Endothelial cell of umbilical vein (primary cell): ENCODE results near the gene KCNIP3. TPM values are rescaled to one million over a fixed set of nuclear protein-coding genes. Genes with fewer than 3 reads are reported as not detected.

Experiments
- BruUV-seq: library from RNA; stranded (reverse); fragments of 400-500 nt; replicated peaks from 2 replicates; lab custom pipeline; 2021; lab: Mats Ljungman, UMichigan
- CTCF ChIA-PET: fragments of 300-600, 350-600 bp; sonication (Branson Sonifier 250); formaldehyde crosslinking; loops from one replicate; lab custom pipeline; 2021; ENCODE audit warnings: antibody characterized with exemption, inconsistent platforms; lab: Charles Lee
- POLR2A ChIA-PET: fragments of 300-600, 350-600 bp; sonication (Branson Sonifier 250); formaldehyde crosslinking; loops from one replicate; lab custom pipeline; 2021; ENCODE audit warnings: antibody characterized with exemption, inconsistent platforms; lab: Charles Lee
- DNase-seq: peaks from one replicate; pipeline ENCODE4 v3.0.0-alpha.2; 2011; ENCODE audit warnings: low read depth, low spot score
- FAIRE-seq: peaks from 2 replicates; lab custom pipeline; 2011; peaks lifted over from hg19 to GRCh38; lab: Jason Lieb, UNC
- H2AFZ ChIP-seq: 2 replicates; pipeline ENCODE4 v1.6.0; 2012; ENCODE audit warnings: low read depth, low read length, control low read depth, inconsistent platforms
- H3K27ac ChIP-seq: 2 replicates; pipeline ENCODE4 v1.5.1; 2011; ENCODE audit warnings: low read depth, mild to moderate bottlenecking, control low read depth, low read length, moderate library complexity; ENCODE audit not compliant: insufficient read depth
- H3K27me3 ChIP-seq, 2 experiments: 2 replicates each; pipeline versions ENCODE4 v1.6.0 to v1.6.1; 2011; ENCODE audit warnings: low read length in 2 of 2, mixed read lengths in 1 of 2; ENCODE audit not compliant: control insufficient read depth in 2 of 2, insufficient read depth in 2 of 2
- H3K36me3 ChIP-seq, 2 experiments: 2 replicates in 1 of 2; 3 replicates in 1 of 2; pipeline ENCODE4 v1.5.1; 2011; ENCODE audit warnings: low read length in 2 of 2, mild to moderate bottlenecking in 1 of 2, moderate library complexity in 1 of 2; ENCODE audit not compliant: control insufficient read depth in 2 of 2, insufficient read depth in 2 of 2; ENCODE audit errors: extremely low read depth in 1 of 2
- H3K4me1 ChIP-seq: 3 replicates; pipeline ENCODE4 v1.5.1; 2011; ENCODE audit warnings: mild to moderate bottlenecking, low read length; ENCODE audit not compliant: control insufficient read depth, insufficient read depth; ENCODE audit errors: extremely low read depth
- H3K4me2 ChIP-seq: 2 replicates; pipeline ENCODE4 v1.6.1; 2011; ENCODE audit warnings: low read length, control low read depth, mixed read lengths; ENCODE audit not compliant: insufficient read depth
- H3K4me3 ChIP-seq, 3 experiments: fragments of 200-600 bp in 1 of 3; sonication (generic), shearing (Covaris generic) in 1 of 3; replicated peaks in 1 of 3; 2 replicates each; pipeline ENCODE4 v1.5.1; 2011 to 2016; ENCODE audit warnings: control low read depth in 3 of 3, low read length in 3 of 3, mild to moderate bottlenecking in 2 of 3, inconsistent platforms in 1 of 3, low read depth in 1 of 3, moderate library complexity in 1 of 3; ENCODE audit not compliant: insufficient read depth in 1 of 3
- H3K79me2 ChIP-seq: 2 replicates; pipeline ENCODE4 v1.6.0; 2012; ENCODE audit warnings: low read length, inconsistent platforms; ENCODE audit not compliant: control insufficient read depth, insufficient read depth
- H3K9ac ChIP-seq: replicated peaks from 2 replicates; pipeline ENCODE3; 2011; ENCODE audit warnings: low read length, control low read depth; ENCODE audit not compliant: insufficient read depth; ENCODE audit errors: extremely low read depth
- H3K9me1 ChIP-seq: replicated peaks from 3 replicates; pipeline ENCODE4 v1.6.0; 2011; ENCODE audit warnings: mild to moderate bottlenecking, low read length; ENCODE audit not compliant: control insufficient read depth, insufficient read depth; ENCODE audit errors: extremely low read depth
- H3K9me3 ChIP-seq: replicated peaks from 2 replicates; pipeline ENCODE4 v1.5.1; 2012; ENCODE audit warnings: low read length, inconsistent platforms; ENCODE audit not compliant: control insufficient read depth, insufficient read depth
- H4K20me1 ChIP-seq: replicated peaks from 2 replicates; pipeline ENCODE3; 2011; ENCODE audit warnings: mild to moderate bottlenecking, low read length; ENCODE audit not compliant: control insufficient read depth, insufficient read depth; ENCODE audit errors: extremely low read depth
- EZH2 ChIP-seq: IDR thresholded peaks from 2 replicates; pipeline ENCODE4 v1.6.1; 2012; ENCODE audit warnings: borderline replicate concordance, low read depth, mild to moderate bottlenecking, moderate library complexity, low read length, inconsistent platforms; ENCODE audit not compliant: severe bottlenecking
- FOS ChIP-seq: IDR thresholded peaks from 2 replicates; pipeline ENCODE4 v1.6.1; 2011; ENCODE audit warnings: mild to moderate bottlenecking, low read length, moderate library complexity, borderline replicate concordance; ENCODE audit not compliant: insufficient read depth
- GATA2 ChIP-seq: IDR thresholded peaks from 2 replicates; pipeline ENCODE4 v1.7.0; 2011; ENCODE audit warnings: low read depth, mild to moderate bottlenecking, moderate library complexity, mixed read lengths, low read length; ENCODE audit not compliant: insufficient read length, insufficient read depth
- JUN ChIP-seq: IDR thresholded peaks from 2 replicates; pipeline ENCODE4 v1.6.1; 2011; ENCODE audit warnings: borderline replicate concordance, low read depth; ENCODE audit not compliant: insufficient read length, insufficient read depth
- MAX ChIP-seq: IDR thresholded peaks from 2 replicates; pipeline ENCODE4 v1.6.1; 2011; ENCODE audit not compliant: insufficient read depth, insufficient read length
- MYC ChIP-seq: IDR thresholded peaks from one replicate; pipeline ENCODE4 v1.6.1; 2011; ENCODE audit warnings: mild to moderate bottlenecking, low read depth, low read length
- POLR2A ChIP-seq: IDR thresholded peaks from 2 replicates; pipeline ENCODE4 v1.6.1; 2012; ENCODE audit warnings: low read depth, mild to moderate bottlenecking, control low read depth, low read length
- POLR2AphosphoS5 ChIP-seq: IDR thresholded peaks from 2 replicates; pipeline ENCODE4 v1.6.1; 2012; ENCODE audit warnings: low read depth, mild to moderate bottlenecking, control low read depth, low read length, moderate library complexity; ENCODE audit not compliant: insufficient read depth
- dilution Hi-C: fragments of 300-500 bp; cut with MboI; formaldehyde crosslinking; loops from one replicate; pipeline ENCODE4 v1.15.0; 2019; ENCODE audit warnings: low sequenced_read_pairs; ENCODE audit not compliant: extremely low pct_ligation_motif_present
- intact Hi-C: fragments of 100-400 bp; cut with micrococcal nuclease; formaldehyde crosslinking; loops from one replicate; pipeline ENCODE4 v1.10.0; 2022
- polyA plus RNA-seq, 4 experiments: library from polyadenylated mRNA; depleted of rRNA in 3 of 4; stranded (reverse) in 3 of 4; unstranded in 1 of 4; fragments of >200 nt; gene quantifications; 2 replicates each; pipeline versions ENCODE4 v1.2.1 to v1.2.3, GENCODE V29; 2011 to 2012; ENCODE audit warnings: missing spikeins in 1 of 4
- total RNA-seq: library from RNA; stranded (reverse); gene quantifications from 2 replicates; pipeline ENCODE4 v1.2.3, GENCODE V29; 2021
- TF ChIP-seq, protein P1 (sequence below), 2 donors: IDR thresholded peaks; 1 replicate in 1 of 2; 2 replicates in 1 of 2; pipeline ENCODE4 v1.5.1; 2011; ENCODE audit warnings: low read length in 2 of 2, mild to moderate bottlenecking in 2 of 2, moderate library complexity in 2 of 2, control low read depth in 1 of 2, inconsistent platforms in 1 of 2, low read depth in 1 of 2; ENCODE audit not compliant: insufficient read depth in 1 of 2; ENCODE audit errors: extremely low read depth in 1 of 2

The KCNIP3 gene
- total and polyA plus RNA-seq, 2 donors (not counting 3 experiments of a cell fraction or from before 2014, with no cell fraction given) = 0.12 to 0.62 TPM

GRCh38 chr2:95307036-95307435, 9.9 kb downstream of the KCNIP3 start:
- Histone ChIP-seq H4K20me1 (no peaks in the 10 kb centered on the region), H3K9ac (no peak overlapping the region), H3K27ac (no peak overlapping the region), H3K4me3 (no peak overlapping the region), H3K79me2 (no peaks in the 10 kb centered on the region), H3K4me2 (no peak overlapping the region), H3K9me1 (no peaks in the 10 kb centered on the region), H2AFZ (no peak overlapping the region), H3K4me1 (no peaks in the 10 kb centered on the region), H3K27me3 (no peaks in the 10 kb centered on the region), H3K36me3 (no peaks in the 10 kb centered on the region), H3K9me3 (no peaks in the 10 kb centered on the region)
- ChIA-PET POLR2A (no interaction called here), CTCF (no interaction called here)
- no TSS peak for BruUV-seq
- dilution Hi-C loops (no loop called here), intact Hi-C loops (no loop called here)
- TF ChIP-seq MYC (no peak), POLR2A (no peak), GATA2 (no peak), MAX (no peak), FOS (no peak), JUN (no peak), POLR2AphosphoS5 (no peak), EZH2 (no peak)
- TF ChIP-seq, protein P1, sequence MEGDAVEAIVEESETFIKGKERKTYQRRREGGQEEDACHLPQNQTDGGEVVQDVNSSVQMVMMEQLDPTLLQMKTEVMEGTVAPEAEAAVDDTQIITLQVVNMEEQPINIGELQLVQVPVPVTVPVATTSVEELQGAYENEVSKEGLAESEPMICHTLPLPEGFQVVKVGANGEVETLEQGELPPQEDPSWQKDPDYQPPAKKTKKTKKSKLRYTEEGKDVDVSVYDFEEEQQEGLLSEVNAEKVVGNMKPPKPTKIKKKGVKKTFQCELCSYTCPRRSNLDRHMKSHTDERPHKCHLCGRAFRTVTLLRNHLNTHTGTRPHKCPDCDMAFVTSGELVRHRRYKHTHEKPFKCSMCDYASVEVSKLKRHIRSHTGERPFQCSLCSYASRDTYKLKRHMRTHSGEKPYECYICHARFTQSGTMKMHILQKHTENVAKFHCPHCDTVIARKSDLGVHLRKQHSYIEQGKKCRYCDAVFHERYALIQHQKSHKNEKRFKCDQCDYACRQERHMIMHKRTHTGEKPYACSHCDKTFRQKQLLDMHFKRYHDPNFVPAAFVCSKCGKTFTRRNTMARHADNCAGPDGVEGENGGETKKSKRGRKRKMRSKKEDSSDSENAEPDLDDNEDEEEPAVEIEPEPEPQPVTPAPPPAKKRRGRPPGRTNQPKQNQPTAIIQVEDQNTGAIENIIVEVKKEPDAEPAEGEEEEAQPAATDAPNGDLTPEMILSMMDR (IDR thresholded peaks at IDR 0.05; ENCODE audit: extremely low read depth in 1 of 2, insufficient read depth in 1 of 2, low read depth in 1 of 2, low read length in 2 of 2) = no peak
- no peak for DNase-seq
- FAIRE-seq = no peak
